ENCODE measurements around the gene FBXW9. TPM values are rescaled to one million over a fixed set of nuclear protein-coding genes. Genes with fewer than 3 reads are reported as not detected.

The FBXW9 gene
- total and polyA plus RNA-seq, 2 of the 13 experiments (the other 11 are each of a cell fraction or from before 2014, with no cell fraction given), result 5.7 to 6.1 TPM

DNA sequence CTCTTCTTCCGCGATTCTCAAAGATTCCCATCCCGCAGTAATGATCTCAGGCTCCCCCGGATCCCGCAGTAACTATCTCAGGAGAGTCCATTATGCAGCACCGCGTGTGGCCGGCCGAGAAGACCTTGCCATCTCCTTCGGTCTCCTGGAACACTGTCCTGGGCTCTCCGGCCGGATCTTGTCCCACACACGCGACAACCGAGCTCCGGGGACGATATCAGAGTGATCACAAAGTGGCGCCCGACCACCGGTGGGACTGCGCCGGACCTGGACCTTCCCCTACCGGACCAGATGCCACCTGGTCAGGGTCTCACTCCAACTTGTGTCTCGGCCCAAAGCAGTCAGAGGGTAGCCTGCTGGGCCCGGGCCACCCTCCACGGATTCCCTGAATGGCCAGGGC lies 53.9 kb downstream of the FBXW9 start:
- no peak overlapping the region for H3K27ac ChIP-seq (ENCODE audit: extremely low read length, insufficient read depth, low read length)
- in situ Hi-C loops (cut with HindIII; ENCODE audit: extremely low pct_ligation_motif_present, low pct_unique_long_range_greater_than_20kb) (no loop called here), intact Hi-C loops (cut with micrococcal nuclease; ENCODE audit: unreplicated experiment) (no loop called here)
- no peaks in the 10 kb centered on the region for H3K27me3 ChIP-seq (ENCODE audit: control insufficient read depth in 1 of 2, insufficient read depth in 2 of 2, low read length in 2 of 2)
- H3K4me3 ChIP-seq (replicated peaks in 1 of 3; ENCODE audit: insufficient read depth in 1 of 3, low read depth in 2 of 3, low read length in 3 of 3), result no peak overlapping the region
- BruUV-seq (replicated peaks), result no TSS peak
- DNase-seq (ENCODE audit: low spot score) (no peak), ATAC-seq (no peak), FAIRE-seq (no peak)
- H4K20me1 ChIP-seq (ENCODE audit: insufficient read depth, low read length), result no peaks in the 10 kb centered on the region
- H3K4me1 ChIP-seq (ENCODE audit: insufficient read depth, low read length), result peaks cover 11% of the 10 kb centered on the region; the same call in 1 of the 2 replicates
- H3K4me2 ChIP-seq (ENCODE audit: low read depth, low read length), result no peak overlapping the region
- no peak overlapping the region for H2AFZ ChIP-seq (ENCODE audit: low read length)
- TF ChIP-seq MYC (CRISPR knock-in tag; IDR thresholded peaks at IDR 0.05; ENCODE audit: borderline replicate concordance), result no peak
- ChIA-PET POLR2A (no interaction called here), CTCF (ENCODE audit: low intra/inter-chr PET ratio, low total read pairs) (no interaction called here)
- H3K36me3 ChIP-seq (replicated peaks in 1 of 2; ENCODE audit: control insufficient read depth in 1 of 2, insufficient read depth in 2 of 2, low read length in 2 of 2), result no peaks in the 10 kb centered on the region
- 81% methylated on average over 11 of the region's 26 CpGs for WGBS (ENCODE audit: low lambda C conversion rate)
- H3K9me3 ChIP-seq (ENCODE audit: low read length), result no peaks in the 10 kb centered on the region
- H3K9ac ChIP-seq (ENCODE audit: insufficient read depth, low read depth, low read length), result no peak overlapping the region
- H3K79me2 ChIP-seq (ENCODE audit: insufficient read depth, low read length), result no peaks in the 10 kb centered on the region

DNA sequence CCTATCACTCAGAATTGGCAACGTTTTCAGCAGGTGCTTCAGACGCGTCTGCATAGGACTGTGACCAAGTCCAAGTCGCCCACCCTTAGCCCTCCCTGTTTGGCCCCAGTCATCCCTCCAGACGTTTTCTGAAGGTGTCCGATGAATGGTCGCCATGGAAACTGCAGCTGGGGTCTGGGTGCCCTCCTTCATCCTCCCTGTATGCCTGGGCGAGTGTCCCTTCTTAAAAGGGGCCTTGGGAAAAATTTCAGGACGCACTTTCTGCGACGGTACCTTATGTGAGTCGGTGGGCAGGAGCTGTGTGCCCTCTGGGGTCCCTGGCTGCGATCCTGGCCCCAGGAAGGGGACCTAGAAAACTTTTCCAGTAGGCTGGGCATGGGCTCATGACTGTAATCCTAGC lies 55.0 kb downstream of the FBXW9 start:
- Histone ChIP-seq H3K9ac (ENCODE audit: insufficient read depth, low read depth, low read length) (no peak overlapping the region), H3K4me2 (ENCODE audit: low read depth, low read length) (no peak overlapping the region), H3K4me3 (replicated peaks in 1 of 3; ENCODE audit: insufficient read depth in 1 of 3, low read depth in 2 of 3, low read length in 3 of 3) (no peak overlapping the region), H3K79me2 (ENCODE audit: insufficient read depth, low read length) (no peaks in the 10 kb centered on the region), H3K36me3 (replicated peaks in 1 of 2; ENCODE audit: control insufficient read depth in 1 of 2, insufficient read depth in 2 of 2, low read length in 2 of 2) (no peaks in the 10 kb centered on the region), H2AFZ (ENCODE audit: low read length) (no peak overlapping the region), H3K4me1 (ENCODE audit: insufficient read depth, low read length) (peaks cover 11% of the 10 kb centered on the region; the same call in 1 of the 2 replicates), H4K20me1 (ENCODE audit: insufficient read depth, low read length) (no peaks in the 10 kb centered on the region), H3K9me3 (ENCODE audit: low read length) (no peaks in the 10 kb centered on the region), H3K27me3 (ENCODE audit: control insufficient read depth in 1 of 2, insufficient read depth in 2 of 2, low read length in 2 of 2) (no peaks in the 10 kb centered on the region), H3K27ac (ENCODE audit: extremely low read length, insufficient read depth, low read length) (no peak overlapping the region)
- ChIA-PET CTCF (ENCODE audit: low intra/inter-chr PET ratio, low total read pairs) (no interaction called here), POLR2A (no interaction called here)
- ATAC-seq (no peak), DNase-seq (ENCODE audit: low spot score) (no peak), FAIRE-seq (no peak)
- no TSS peak for BruUV-seq (replicated peaks)
- in situ Hi-C loops (cut with HindIII; ENCODE audit: extremely low pct_ligation_motif_present, low pct_unique_long_range_greater_than_20kb), result no loop called here
- 63% methylated on average over 8 of the region's 13 CpGs for WGBS (ENCODE audit: low lambda C conversion rate)
- intact Hi-C loops (cut with micrococcal nuclease; ENCODE audit: unreplicated experiment), result no loop called here
- TF ChIP-seq MNT (IDR thresholded peaks at IDR 0.05), result no peak
- TF ChIP-seq ZBTB49 (CRISPR knock-in tag; IDR thresholded peaks at IDR 0.05; ENCODE audit: borderline replicate concordance), result no peak
- no peak for TF ChIP-seq ZNF337 (CRISPR knock-in tag; IDR thresholded peaks at IDR 0.05; ENCODE audit: borderline replicate concordance, low read depth)
- TF ChIP-seq BRF2 (CRISPR knock-in tag; IDR thresholded peaks at IDR 0.05), result no peak
- TF ChIP-seq PLRG1 (conservative IDR thresholded peaks at IDR 0.05), result no peak
- no peak for TF ChIP-seq ZNF570 (CRISPR knock-in tag; IDR thresholded peaks at IDR 0.05; ENCODE audit: borderline replicate concordance)
- no peak for TF ChIP-seq HNRNPLL (IDR thresholded peaks at IDR 0.05; ENCODE audit: low read depth, low read length, poor library complexity, severe bottlenecking)
- no peak for TF ChIP-seq ZXDC (CRISPR knock-in tag; IDR thresholded peaks at IDR 0.05)
